HG02943 (cell line): ENCODE results near the gene SPANXA1.
"Not testable (repeated sequence)": the region's sequence is repeated elsewhere in the genome, so short reads cannot be mapped to it uniquely, and the experiment has no call there.

Experiments
- ATAC-seq: cut with Tn5 transposase; IDR thresholded peaks from one replicate; pipeline ENCODE4 v1.9.1; 2021; ENCODE audit warnings: mild to moderate bottlenecking, low read depth, moderate library complexity; ENCODE audit not compliant: unreplicated experiment

SPANXA1 gene, protein sequence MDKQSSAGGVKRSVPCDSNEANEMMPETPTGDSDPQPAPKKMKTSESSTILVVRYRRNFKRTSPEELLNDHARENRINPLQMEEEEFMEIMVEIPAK

DNA sequence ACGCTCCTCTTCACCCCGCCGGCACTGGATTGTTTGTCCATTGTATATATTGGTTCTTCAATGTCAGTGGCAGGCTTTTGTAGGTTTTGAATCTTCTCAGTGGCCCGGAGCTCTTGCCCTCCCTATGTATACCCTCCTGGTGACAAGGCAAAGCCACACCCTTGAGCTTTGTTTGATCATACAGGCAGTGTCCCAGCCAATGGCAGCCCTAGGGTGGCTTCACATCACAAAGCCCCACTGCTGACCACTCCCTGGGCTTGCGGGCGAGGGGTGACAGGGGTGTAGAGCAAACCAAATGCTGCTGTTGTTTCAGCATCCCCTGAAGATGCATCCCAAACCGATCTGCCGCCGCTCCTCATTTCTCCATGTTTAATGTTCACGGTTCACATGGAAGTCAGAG is at the start of gene SPANXA1:
Gene SPANXA1 (minus strand): TSS at position 101 of the 400 bp plus-strand sequence. CDS start 60 bp downstream, at position 41.
- ATAC-seq = not testable (repeated sequence)

DNA sequence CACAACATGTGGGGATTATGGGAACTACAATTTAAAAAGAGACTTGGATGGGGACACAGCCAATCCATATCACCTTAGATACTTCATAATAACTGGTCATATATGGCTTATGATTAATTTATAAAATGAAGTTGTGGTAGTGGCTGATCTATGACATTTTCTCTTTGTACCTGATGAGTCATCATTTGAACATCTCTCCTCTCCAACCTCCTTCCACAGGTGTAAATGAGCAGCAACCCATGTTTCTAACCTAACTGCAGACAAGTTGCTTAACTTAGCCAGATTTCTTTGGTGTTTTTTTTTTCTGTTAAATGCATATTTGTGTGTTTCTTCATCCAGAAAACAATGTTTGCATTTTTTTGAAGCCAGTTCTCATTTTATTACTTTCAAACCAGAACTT is 47.6 kb upstream of the SPANXA1 start:
- ATAC-seq = no peak

GRCh38 chrX:141619336-141619735 is 34.8 kb upstream of the SPANXA1 start:
- no peak for ATAC-seq

DNA sequence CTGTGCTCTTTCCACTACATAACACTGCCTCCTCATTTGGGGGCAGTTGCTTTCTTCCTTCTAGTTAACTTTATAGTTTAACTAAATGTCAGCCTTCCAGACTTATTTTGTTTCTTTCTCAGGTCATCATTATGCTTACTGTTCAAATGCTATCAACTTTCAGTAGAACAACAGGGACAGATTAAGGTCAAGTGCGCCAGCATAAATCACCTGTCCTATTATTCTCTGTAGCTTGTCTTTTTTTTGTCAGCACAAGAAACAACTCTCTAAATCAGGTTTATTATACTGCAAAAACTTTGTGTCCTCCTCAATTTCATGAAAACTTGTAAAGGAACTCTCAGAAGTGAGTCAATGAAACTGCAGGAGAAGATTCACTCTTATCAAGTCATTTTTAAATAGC is 24.6 kb upstream of the SPANXA1 start:
- no peak for ATAC-seq

DNA sequence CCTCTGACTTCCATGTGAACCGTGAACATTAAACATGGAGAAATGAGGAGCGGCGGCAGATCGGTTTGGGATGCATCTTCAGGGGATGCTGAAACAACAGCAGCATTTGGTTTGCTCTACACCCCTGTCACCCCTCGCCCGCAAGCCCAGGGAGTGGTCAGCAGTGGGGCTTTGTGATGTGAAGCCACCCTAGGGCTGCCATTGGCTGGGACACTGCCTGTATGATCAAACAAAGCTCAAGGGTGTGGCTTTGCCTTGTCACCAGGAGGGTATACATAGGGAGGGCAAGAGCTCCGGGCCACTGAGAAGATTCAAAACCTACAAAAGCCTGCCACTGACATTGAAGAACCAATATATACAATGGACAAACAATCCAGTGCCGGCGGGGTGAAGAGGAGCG is 4.9 kb upstream of the SPANXA1 start, which contains the start of gene SPANXA2:
Gene SPANXA2 (plus strand): TSS at position 301 of the 400 bp plus-strand sequence. CDS start 60 bp downstream, at position 361.
- not testable (repeated sequence) for ATAC-seq

DNA sequence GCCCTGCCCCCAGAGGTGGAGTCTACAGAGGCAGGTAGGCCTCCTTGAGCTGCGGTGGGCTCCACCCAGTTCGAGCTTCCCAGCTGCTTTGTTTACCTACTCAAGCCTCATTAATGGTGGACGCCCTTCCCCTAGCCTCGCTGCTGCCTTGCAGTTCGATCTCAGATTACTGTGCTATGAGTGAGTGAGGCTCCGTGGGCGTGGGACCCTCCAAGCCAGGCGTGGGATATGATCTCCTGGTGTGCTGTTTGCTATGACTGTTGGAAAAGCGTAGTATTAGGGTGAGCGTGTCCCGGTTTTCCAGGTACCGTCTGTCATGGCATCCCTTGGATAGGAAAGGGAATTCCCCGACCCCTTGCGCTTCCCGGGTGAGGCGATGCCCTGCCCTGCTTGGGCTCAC is 42.0 kb downstream of the SPANXA1 start:
- ATAC-seq = not testable (repeated sequence)
